H1 (cell line): ENCODE results near the gene ATG9B. TPM values are rescaled to one million over a fixed set of nuclear protein-coding genes. Genes with fewer than 3 reads are reported as not detected.

Experiments
- CTCF ChIA-PET: fragments of 300-600 bp; sonication (Branson Sonifier 250); formaldehyde crosslinking; loops from one replicate; lab custom pipeline; 2021; ENCODE audit not compliant: partially characterized antibody; lab: Charles Lee
- POLR2A ChIA-PET: fragments of 300-600 bp; sonication (Branson Sonifier 250); formaldehyde crosslinking; loops from one replicate; lab custom pipeline; 2021; ENCODE audit warnings: inconsistent platforms; ENCODE audit not compliant: partially characterized antibody; lab: Charles Lee
- DNase-seq, 2 experiments: peaks; one replicate each; pipeline versions ENCODE4 v3.0.0 to v3.0.0-alpha.2; 2010 to 2022; ENCODE audit warnings: low spot score in 2 of 2, low read depth in 1 of 2, mixed read lengths in 1 of 2
- FAIRE-seq: peaks from 2 replicates; lab custom pipeline; 2011; peaks lifted over from hg19 to GRCh38; lab: Jason Lieb, UNC
- H2AFZ ChIP-seq: 2 replicates; pipeline ENCODE4 v1.8.1; 2012; ENCODE audit warnings: low read length, inconsistent platforms
- H2AK5ac ChIP-seq: 2 replicates; pipeline ENCODE4 v1.6.1; 2013; ENCODE audit warnings: low read depth, low read length
- H2BK120ac ChIP-seq: replicated peaks from 2 replicates; pipeline ENCODE3; 2013; ENCODE audit warnings: low read depth, low read length, inconsistent platforms
- H2BK12ac ChIP-seq: 2 replicates; pipeline ENCODE4 v1.6.1; 2013; ENCODE audit warnings: low read depth, low read length
- H2BK15ac ChIP-seq: 2 replicates; pipeline ENCODE4 v1.6.1; 2013; ENCODE audit warnings: low read length
- H2BK20ac ChIP-seq: 2 replicates; pipeline ENCODE4 v1.6.1; 2013; ENCODE audit warnings: low read length
- H2BK5ac ChIP-seq: 2 replicates; pipeline ENCODE4 v1.6.1; 2013; ENCODE audit warnings: low read depth, low read length
- H3K14ac ChIP-seq: 2 replicates; pipeline ENCODE4 v1.6.1; 2013; ENCODE audit warnings: inconsistent platforms; ENCODE audit not compliant: insufficient read length
- H3K18ac ChIP-seq: 2 replicates; pipeline ENCODE4 v1.6.1; 2013; ENCODE audit warnings: low read length; ENCODE audit errors: extremely low read depth
- H3K23ac ChIP-seq: 2 replicates; pipeline ENCODE4 v1.6.1; 2013; ENCODE audit warnings: inconsistent platforms; ENCODE audit not compliant: insufficient read length
- H3K23me2 ChIP-seq: 2 replicates; pipeline ENCODE4 v1.6.1; 2013; ENCODE audit warnings: low read depth, low read length
- H3K27ac ChIP-seq: 2 replicates; pipeline ENCODE4 v1.6.1; 2011; ENCODE audit warnings: low read depth, low read length, inconsistent platforms
- H3K27me3 ChIP-seq, 4 experiments: replicated peaks in 1 of 4; 1 replicate in 1 of 4; 2 replicates in 3 of 4; pipeline versions ENCODE4 v1.6.1 to v1.8.1; 2011 to 2013; ENCODE audit warnings: low read length in 3 of 4, mild to moderate bottlenecking in 3 of 4, inconsistent platforms in 2 of 4, mixed read lengths in 2 of 4, moderate library complexity in 1 of 4; ENCODE audit not compliant: control insufficient read depth in 3 of 4, insufficient read depth in 3 of 4; ENCODE audit errors: extremely low read depth in 1 of 4
- H3K36me3 ChIP-seq, 4 experiments: 2 replicates each; pipeline versions ENCODE4 v1.6.1 to v1.8.1; 2011 to 2013; ENCODE audit warnings: mild to moderate bottlenecking in 4 of 4, low read length in 3 of 4, moderate library complexity in 2 of 4, control low read depth in 1 of 4, inconsistent platforms in 1 of 4; ENCODE audit not compliant: insufficient read depth in 4 of 4, control insufficient read depth in 2 of 4
- H3K4ac ChIP-seq: replicated peaks from 2 replicates; pipeline ENCODE3; 2013; ENCODE audit warnings: low read length, low read depth, mixed read lengths, inconsistent platforms; ENCODE audit not compliant: insufficient read length
- H3K4me1 ChIP-seq, 4 experiments: replicated peaks in 1 of 4; 1 replicate in 1 of 4; 2 replicates in 3 of 4; pipeline versions ENCODE4 v1.6.1 to v1.8.1; 2011 to 2013; ENCODE audit warnings: low read length in 3 of 4, inconsistent platforms in 2 of 4, mixed read lengths in 1 of 4; ENCODE audit not compliant: insufficient read depth in 4 of 4, control insufficient read depth in 3 of 4
- H3K4me2 ChIP-seq, 2 experiments: 2 replicates each; pipeline versions ENCODE4 v1.6.1 to v1.8.1; 2011 to 2013; ENCODE audit warnings: low read depth in 2 of 2, low read length in 2 of 2, control low read depth in 1 of 2, inconsistent platforms in 1 of 2, mild to moderate bottlenecking in 1 of 2; ENCODE audit not compliant: insufficient read depth in 1 of 2
- H3K4me3 ChIP-seq, 4 experiments: fragments of 200-600, 300-600 bp in 1 of 4; sonication (generic), shearing (Covaris generic), sonication (Bioruptor Twin) in 1 of 4; 2 replicates each; pipeline versions ENCODE4 v1.5.1 to v1.8.1; 2011 to 2016; ENCODE audit warnings: low read length in 4 of 4, low read depth in 3 of 4, control low read depth in 2 of 4, inconsistent platforms in 2 of 4, mild to moderate bottlenecking in 2 of 4, mixed read lengths in 1 of 4, moderate library complexity in 1 of 4; ENCODE audit not compliant: insufficient read depth in 2 of 4; ENCODE audit errors: extremely low read depth in 1 of 4
- H3K56ac ChIP-seq: replicated peaks from 2 replicates; pipeline ENCODE3; 2013; ENCODE audit warnings: low read depth, mild to moderate bottlenecking, mixed read lengths, low read length, inconsistent platforms; ENCODE audit not compliant: insufficient read length
- H3K79me1 ChIP-seq: 2 replicates; pipeline ENCODE4 v1.6.1; 2013; ENCODE audit warnings: low read depth, low read length, control low read depth
- H3K79me2 ChIP-seq, 2 experiments: 2 replicates each; pipeline versions ENCODE4 v1.6.1 to v1.8.1; 2012 to 2013; ENCODE audit warnings: low read length in 2 of 2, mild to moderate bottlenecking in 2 of 2, inconsistent platforms in 1 of 2; ENCODE audit not compliant: insufficient read depth in 2 of 2, control insufficient read depth in 1 of 2
- H3K9ac ChIP-seq, 4 experiments: replicated peaks in 1 of 4; 1 replicate in 1 of 4; 2 replicates in 3 of 4; pipeline versions ENCODE4 v1.6.1 to v1.8.1; 2011 to 2013; ENCODE audit warnings: low read depth in 3 of 4, low read length in 3 of 4, control low read depth in 2 of 4, mild to moderate bottlenecking in 2 of 4, moderate library complexity in 2 of 4, inconsistent platforms in 1 of 4; ENCODE audit errors: extremely low read depth in 1 of 4
- H3K9me3 ChIP-seq, 2 experiments: 2 replicates each; pipeline versions ENCODE4 v1.6.1 to v1.8.1; 2012 to 2013; ENCODE audit warnings: mild to moderate bottlenecking in 2 of 2, moderate library complexity in 2 of 2, control low read depth in 1 of 2, inconsistent platforms in 1 of 2, low read depth in 1 of 2, low read length in 1 of 2, mixed read lengths in 1 of 2; ENCODE audit not compliant: insufficient read depth in 2 of 2
- H4K20me1 ChIP-seq, 2 experiments: replicated peaks in 1 of 2; 2 replicates each; pipeline versions ENCODE3 to v1.8.1; 2011 to 2013; ENCODE audit warnings: inconsistent platforms in 2 of 2, low read length in 2 of 2, mild to moderate bottlenecking in 1 of 2; ENCODE audit not compliant: insufficient read depth in 2 of 2, control insufficient read depth in 1 of 2
- H4K5ac ChIP-seq: 2 replicates; pipeline ENCODE4 v1.6.1; 2013; ENCODE audit warnings: low read length, low read depth, mixed read lengths, inconsistent platforms; ENCODE audit not compliant: insufficient read length
- H4K8ac ChIP-seq: 2 replicates; pipeline ENCODE4 v1.8.0; 2013; ENCODE audit warnings: mild to moderate bottlenecking, moderate library complexity, low read length, inconsistent platforms; ENCODE audit not compliant: insufficient read depth; ENCODE audit errors: extremely low read depth
- H4K91ac ChIP-seq: replicated peaks from 2 replicates; pipeline ENCODE3; 2013; ENCODE audit warnings: low read length, mixed read lengths, inconsistent platforms; ENCODE audit not compliant: insufficient read length
- BCL11A ChIP-seq, 2 experiments: IDR thresholded peaks; one replicate each; pipeline ENCODE4 v1.6.1; 2011; ENCODE audit warnings: low read depth in 2 of 2, low read length in 2 of 2, mild to moderate bottlenecking in 2 of 2
- BRCA1 ChIP-seq: IDR thresholded peaks from 2 replicates; pipeline ENCODE4 v1.6.1; 2012; ENCODE audit warnings: low read depth, low read length, improper control_type of control experiment
- FOSL1 ChIP-seq: IDR thresholded peaks from 2 replicates; pipeline ENCODE4 v1.6.1; 2011; ENCODE audit warnings: mild to moderate bottlenecking, low read depth, low read length, moderate library complexity; ENCODE audit not compliant: insufficient read depth
- GTF2F1 ChIP-seq: IDR thresholded peaks from 2 replicates; pipeline ENCODE4 v1.6.1; 2012; ENCODE audit warnings: low read depth, low read length, improper control_type of control experiment, borderline replicate concordance
- KDM1A ChIP-seq: fragments of 200-600, 300-600 bp; sonication (generic); IDR thresholded peaks from 2 replicates; pipeline ENCODE4 v1.7.1; 2016; ENCODE audit warnings: mild to moderate bottlenecking, low read length, borderline replicate concordance
- MAX ChIP-seq: IDR thresholded peaks from 2 replicates; pipeline ENCODE4 v1.6.1; 2012; ENCODE audit warnings: inconsistent platforms
- NANOG ChIP-seq: IDR thresholded peaks from 2 replicates; pipeline ENCODE4 v1.6.1; 2011; ENCODE audit warnings: low read length, low read depth, mild to moderate bottlenecking, inconsistent platforms; ENCODE audit not compliant: insufficient read depth, poor library complexity, severe bottlenecking
- TEAD4 ChIP-seq: IDR thresholded peaks from 2 replicates; pipeline ENCODE4 v1.6.1; 2012; ENCODE audit warnings: low read depth, low read length, inconsistent platforms, mixed read lengths
- WGBS, 2 experiments: shearing (Covaris generic) in 1 of 2; methylation state at CpG; one replicate each; pipeline versions ENCODE4 v1.1.6 to v1.1.7; 2013 to 2015; ENCODE audit warnings: low lambda C conversion rate in 2 of 2, mixed read lengths in 2 of 2, inconsistent platforms in 1 of 2, low coverage in 1 of 2, missing lambda C conversion rate in 1 of 2; ENCODE audit not compliant: insufficient replicate concordance in 2 of 2, insufficient coverage in 1 of 2, insufficient read length in 1 of 2; ENCODE audit errors: extremely low coverage in 1 of 2, missing lambda C conversion rate in 1 of 2; 5-methylcytosine and 5-hydroxymethylcytosine counted together
- polyA plus RNA-seq, 7 experiments: library from polyadenylated mRNA; depleted of rRNA in 3 of 7; stranded (reverse) in 5 of 7; unstranded in 2 of 7; fragments of >200 nt in 5 of 7; fragments of 200-250 nt in 2 of 7; gene quantifications; 1 replicate in 5 of 7; 2 replicates in 1 of 7; 4 replicates in 1 of 7; pipeline versions ENCODE4 v1.2.1 to v1.2.3, GENCODE V29; 2011 to 2013; ENCODE audit warnings: missing spikeins in 2 of 7, mixed read lengths in 2 of 7
- total RNA-seq: library from RNA; stranded (reverse); fragmentation: NEBNext Ultra II Directional; extraction: Animal tissue kit (Norgen Biotek cat#: 25700); gene quantifications from 2 replicates; pipeline ENCODE4 v1.2.1, GENCODE V29; 2021

Gene ATG9B
- total and polyA plus RNA-seq, 2 of the 8 experiments (the other 6 are each of a cell fraction or from before 2014, with no cell fraction given) = 1.4 to 2.3 TPM

- H2AK5ac ChIP-seq = no peak overlapping the region
- no peak overlapping the region for H2BK15ac ChIP-seq
- H2BK120ac ChIP-seq = no peak overlapping the region
- H2BK20ac ChIP-seq = no peak overlapping the region
- H2AFZ ChIP-seq = no peak overlapping the region
- no peak overlapping the region for H4K91ac ChIP-seq
- H3K23me2 ChIP-seq = no peaks in the 10 kb centered on the region
- H3K56ac ChIP-seq = no peak overlapping the region
- no peak overlapping the region for H3K23ac ChIP-seq
- TF ChIP-seq GTF2F1 (no peak), FOSL1 (no peak), BCL11A (IDR thresholded peaks at IDR 0.05; ENCODE audit: low read depth in 2 of 2, low read length in 2 of 2) (no peak), BRCA1 (no peak), KDM1A (no peak), NANOG (no peak), MAX (no peak), TEAD4 (no peak)
- H3K4me3 ChIP-seq = no peak overlapping the region
- no peak overlapping the region for H3K27ac ChIP-seq
- H3K36me3 ChIP-seq = peaks cover 0 to 2% (median 0%) of the 10 kb centered on the region in 4 experiments; a peak in 2 of 8 replicates
- H2BK12ac ChIP-seq = no peak overlapping the region
- no peak overlapping the region for H2BK5ac ChIP-seq
- no peak overlapping the region for H3K9ac ChIP-seq
- no peak overlapping the region; the same call in 1 of the 2 replicates for H3K18ac ChIP-seq
- H3K9me3 ChIP-seq = no peaks in the 10 kb centered on the region
- no peak overlapping the region for H3K4ac ChIP-seq
- no peaks in the 10 kb centered on the region for H3K79me1 ChIP-seq
- DNase-seq = no peak
- ChIA-PET CTCF (interaction anchor here (1.0 to 2.1 kb wide), 6 partner anchors 12 to 72 kb away, joined by 3 to 6 read pairs (median 4); partner anchors contain the start of genes ATG9B and CDK5), POLR2A (interaction anchor here (1.0 kb wide), 1 partner anchor 9 kb away, joined by 4 read pairs; the partner anchor contains the start of gene ASIC3)
- H4K20me1 ChIP-seq = peaks cover 0 to 5% of the 10 kb centered on the region in 2 experiments
- H4K5ac ChIP-seq = no peak overlapping the region
- FAIRE-seq = no peak
- WGBS, 2 experiments = 86% methylated on average over 12 of the region's 12 CpGs; no CpG with 5 or more reads in 1 of the 2 experiments
- H3K27me3 ChIP-seq = no peaks in the 10 kb centered on the region; a peak in 1 of 7 replicates
- H3K79me2 ChIP-seq = no peaks in the 10 kb centered on the region
- H4K8ac ChIP-seq = no peak overlapping the region
- H3K4me2 ChIP-seq = no peak overlapping the region
- H3K4me1 ChIP-seq = no peaks in the 10 kb centered on the region
- no peak overlapping the region for H3K14ac ChIP-seq
These were observed 14.9 kb upstream of the ATG9B start for GRCh38 chr7:151038951-151039849.
